Measurements from ENCODE around the gene CCDC171. TPM values are rescaled to one million over a fixed set of nuclear protein-coding genes. Genes with fewer than 3 reads are reported as not detected.

The CCDC171 gene
- total RNA-seq, 2 donors from 2014 or later: 2.3 to 4.7 TPM

DNA sequence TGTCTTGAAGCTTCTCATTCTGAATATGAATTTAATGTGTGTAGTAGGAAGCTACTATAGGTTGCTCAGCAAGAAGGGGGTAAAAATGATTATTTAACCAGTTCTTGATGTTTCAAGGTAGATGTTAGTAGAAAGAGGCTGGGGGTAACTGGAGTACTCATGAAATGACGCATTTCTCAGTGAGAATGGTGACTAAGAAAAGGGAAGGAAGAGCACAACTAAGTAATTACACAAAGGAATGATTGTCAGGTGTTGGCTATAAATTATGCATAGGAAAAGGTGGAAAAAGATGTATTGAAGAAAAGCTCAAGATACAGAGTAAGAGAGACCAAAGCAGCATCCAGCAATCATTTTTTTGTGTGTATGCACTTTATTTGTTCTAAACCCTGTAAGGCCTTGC lies 40.6 kb upstream of the CCDC171 start:
- no peak overlapping the region for H3K4me3 ChIP-seq
- H3K36me3 ChIP-seq (replicated peaks in 1 of 2; ENCODE audit: insufficient read depth in 1 of 2, low read depth in 2 of 2): no peaks in the 10 kb centered on the region
- H3K9me3 ChIP-seq: no peaks in the 10 kb centered on the region
- peaks cover 11% of the 10 kb centered on the region for H3K4me1 ChIP-seq
- no peaks in the 10 kb centered on the region for H3K27me3 ChIP-seq
- DNase-seq: no peak
- intact Hi-C loops (cut with DNase I): no loop called here
- TF ChIP-seq, protein P1, sequence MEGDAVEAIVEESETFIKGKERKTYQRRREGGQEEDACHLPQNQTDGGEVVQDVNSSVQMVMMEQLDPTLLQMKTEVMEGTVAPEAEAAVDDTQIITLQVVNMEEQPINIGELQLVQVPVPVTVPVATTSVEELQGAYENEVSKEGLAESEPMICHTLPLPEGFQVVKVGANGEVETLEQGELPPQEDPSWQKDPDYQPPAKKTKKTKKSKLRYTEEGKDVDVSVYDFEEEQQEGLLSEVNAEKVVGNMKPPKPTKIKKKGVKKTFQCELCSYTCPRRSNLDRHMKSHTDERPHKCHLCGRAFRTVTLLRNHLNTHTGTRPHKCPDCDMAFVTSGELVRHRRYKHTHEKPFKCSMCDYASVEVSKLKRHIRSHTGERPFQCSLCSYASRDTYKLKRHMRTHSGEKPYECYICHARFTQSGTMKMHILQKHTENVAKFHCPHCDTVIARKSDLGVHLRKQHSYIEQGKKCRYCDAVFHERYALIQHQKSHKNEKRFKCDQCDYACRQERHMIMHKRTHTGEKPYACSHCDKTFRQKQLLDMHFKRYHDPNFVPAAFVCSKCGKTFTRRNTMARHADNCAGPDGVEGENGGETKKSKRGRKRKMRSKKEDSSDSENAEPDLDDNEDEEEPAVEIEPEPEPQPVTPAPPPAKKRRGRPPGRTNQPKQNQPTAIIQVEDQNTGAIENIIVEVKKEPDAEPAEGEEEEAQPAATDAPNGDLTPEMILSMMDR (IDR thresholded peaks at IDR 0.05): no peak
- TF ChIP-seq POLR2A (IDR thresholded peaks at IDR 0.05): no peak
- H3K27ac ChIP-seq: no peak overlapping the region
- ATAC-seq: no peak
- 85 to 93% methylated on average over 1 of the region's 1 CpG for WGBS, 2 donors

DNA sequence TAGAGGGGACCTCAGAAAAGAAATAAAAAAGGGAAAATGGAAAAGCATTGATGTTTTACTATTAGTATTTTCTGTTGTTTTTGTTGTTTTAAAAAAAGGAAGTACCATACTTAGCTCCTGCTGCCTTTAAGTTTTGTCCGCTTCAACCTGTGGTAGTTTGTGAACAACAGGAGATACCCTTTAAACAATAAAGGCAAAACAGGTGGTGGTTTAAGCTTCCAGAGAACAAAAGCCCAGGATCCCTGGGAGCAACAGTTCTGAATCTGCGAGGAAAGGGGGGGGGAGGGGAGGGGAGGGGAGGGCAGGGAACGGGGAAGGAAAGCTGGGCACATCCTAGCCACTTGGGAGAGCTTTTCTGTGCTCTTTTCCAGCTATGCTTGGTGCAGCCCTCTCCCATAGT lies 40.0 kb upstream of the CCDC171 start:
- Histone ChIP-seq H3K9me3 (no peaks in the 10 kb centered on the region), H3K27me3 (no peaks in the 10 kb centered on the region), H3K27ac (no peak overlapping the region), H3K36me3 (replicated peaks in 1 of 2; ENCODE audit: insufficient read depth in 1 of 2, low read depth in 2 of 2) (no peaks in the 10 kb centered on the region), H3K4me3 (no peak overlapping the region), H3K4me1 (peaks cover 11% of the 10 kb centered on the region)
- TF ChIP-seq, protein P1 (IDR thresholded peaks at IDR 0.05): no peak
- no peak for TF ChIP-seq POLR2A (IDR thresholded peaks at IDR 0.05)
- intact Hi-C loops (cut with DNase I): no loop called here
- ATAC-seq (no peak), DNase-seq (no peak)
- WGBS, 2 donors: 50 to 63% methylated on average over 3 of the region's 3 CpGs

DNA sequence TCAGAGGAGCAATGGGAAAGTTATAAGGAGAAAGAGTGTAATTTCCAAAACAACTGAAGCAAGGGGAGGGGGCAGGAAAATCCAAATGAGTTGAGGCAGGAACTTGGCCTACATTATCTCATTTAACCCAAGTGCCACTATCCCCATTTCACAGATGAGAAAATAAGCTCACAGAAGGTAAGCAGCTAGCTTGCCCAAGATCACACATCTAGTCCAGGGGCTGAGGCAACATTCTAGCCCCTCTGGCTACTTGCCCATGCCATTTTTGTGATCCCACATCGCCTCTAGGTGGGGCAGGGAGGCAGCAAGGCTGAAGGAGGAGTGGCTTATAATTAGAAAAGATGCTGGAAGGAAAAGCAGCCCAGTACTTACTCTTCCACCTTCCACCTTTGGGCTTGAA lies 39.5 kb upstream of the CCDC171 start:
- Histone ChIP-seq H3K4me3 (no peak overlapping the region), H3K4me1 (peaks cover 11% of the 10 kb centered on the region), H3K9me3 (no peaks in the 10 kb centered on the region), H3K36me3 (replicated peaks in 1 of 2; ENCODE audit: insufficient read depth in 1 of 2, low read depth in 2 of 2) (no peaks in the 10 kb centered on the region), H3K27ac (no peak overlapping the region), H3K27me3 (no peaks in the 10 kb centered on the region)
- TF ChIP-seq, protein P1 (IDR thresholded peaks at IDR 0.05): no peak
- no peak for TF ChIP-seq POLR2A (IDR thresholded peaks at IDR 0.05)
- DNase-seq (no peak), ATAC-seq (no peak)
- intact Hi-C loops (cut with DNase I): no loop called here
- 50 to 58% methylated on average over 1 of the region's 1 CpG for WGBS, 2 donors

DNA sequence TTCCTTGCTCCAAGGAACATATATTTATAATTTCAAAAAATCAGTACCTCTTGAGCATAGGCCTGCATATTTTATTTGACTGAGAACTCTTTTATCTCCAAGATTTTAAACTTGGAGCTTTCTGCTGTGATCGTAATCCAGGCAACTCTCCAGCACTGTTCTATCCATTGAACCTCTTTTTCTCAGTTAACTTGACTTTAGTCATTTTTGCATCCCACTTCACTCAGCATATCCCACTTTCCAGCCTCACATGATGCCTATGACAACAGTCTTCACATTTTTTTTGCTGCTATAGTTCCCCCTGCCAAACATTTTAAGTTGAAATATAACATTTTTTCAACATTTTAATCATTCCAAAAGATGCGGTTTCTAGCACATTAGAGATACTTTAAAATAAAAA lies 33.0 kb upstream of the CCDC171 start:
- H3K4me1 ChIP-seq: no peaks in the 10 kb centered on the region
- no peaks in the 10 kb centered on the region for H3K27me3 ChIP-seq
- no peak overlapping the region for H3K27ac ChIP-seq
- H3K4me3 ChIP-seq: no peak overlapping the region
- intact Hi-C loops (cut with DNase I): no loop called here
- DNase-seq (no peak), ATAC-seq (no peak)
- no peaks in the 10 kb centered on the region for H3K9me3 ChIP-seq
- TF ChIP-seq, protein P1 (IDR thresholded peaks at IDR 0.05): no peak
- TF ChIP-seq POLR2A (IDR thresholded peaks at IDR 0.05): no peak
- WGBS, 2 donors: 77 to 91% methylated on average over 2 of the region's 2 CpGs
- no peaks in the 10 kb centered on the region for H3K36me3 ChIP-seq (replicated peaks in 1 of 2; ENCODE audit: insufficient read depth in 1 of 2, low read depth in 2 of 2)

DNA sequence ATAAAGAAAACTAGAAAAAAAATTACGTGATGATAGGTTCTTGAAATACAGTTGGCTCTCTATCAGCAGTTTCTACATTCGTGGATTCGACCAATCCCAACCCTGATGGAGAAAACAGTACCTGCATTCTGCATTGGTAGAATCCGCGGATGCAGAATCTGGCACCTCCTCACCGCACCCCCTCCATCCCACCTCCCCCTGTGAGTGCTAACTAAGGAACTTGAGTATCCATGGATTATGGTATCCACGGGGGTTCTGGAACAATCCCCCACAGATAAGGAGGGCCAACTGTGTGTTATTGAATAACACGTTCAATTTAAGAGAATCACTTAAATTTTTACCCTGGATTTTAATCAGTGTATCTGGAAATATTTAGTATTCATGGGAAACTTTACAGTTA lies 31.6 kb upstream of the CCDC171 start:
- 60 to 69% methylated on average over 8 of the region's 8 CpGs for whole genome bisulfite sequencing, 2 donors

More for the DNA sequence above, 31.6 kb upstream of the CCDC171 start:
- ATAC-seq (no peak), DNase-seq (no peak)
- H3K27ac ChIP-seq: no peak overlapping the region
- intact Hi-C loops (cut with DNase I): no loop called here
- no peaks in the 10 kb centered on the region for H3K36me3 ChIP-seq (replicated peaks in 1 of 2; ENCODE audit: insufficient read depth in 1 of 2, low read depth in 2 of 2)
- no peaks in the 10 kb centered on the region for H3K27me3 ChIP-seq
- no peak overlapping the region for H3K4me3 ChIP-seq
- H3K4me1 ChIP-seq: no peaks in the 10 kb centered on the region
- TF ChIP-seq, protein P1 (IDR thresholded peaks at IDR 0.05): no peak
- no peak for TF ChIP-seq POLR2A (IDR thresholded peaks at IDR 0.05)
- no peaks in the 10 kb centered on the region for H3K9me3 ChIP-seq
